ENCODE results near the gene STK32B. TPM values are rescaled to one million over a fixed set of nuclear protein-coding genes. Genes with fewer than 3 reads are reported as not detected.

The STK32B gene
- polyA plus RNA-seq, 4 donors = 0.27 to 0.75 (median 0.58) TPM; not detected in 1

- WGBS, 3 donors = 63 to 77% (median 64%) methylated on average over 7 of the region's 7 CpGs
- no peaks in the 10 kb centered on the region for H3K36me3 ChIP-seq (ENCODE audit: control insufficient read depth in 3 of 3, insufficient read depth in 2 of 3, low read depth in 1 of 3, low read length in 3 of 3)
- no peak overlapping the region for H3K4me3 ChIP-seq (ENCODE audit: low read depth in 1 of 3, low read length in 3 of 3)
- H3K27ac ChIP-seq (ENCODE audit: low read depth in 1 of 3, low read length in 2 of 3) = no peak overlapping the region
- DNase-seq (no peak), FAIRE-seq (no peak)
- H3K9me3 ChIP-seq (ENCODE audit: control insufficient read depth in 2 of 2, insufficient read depth in 1 of 2, low read depth in 1 of 2, low read length in 1 of 2) = no peaks in the 10 kb centered on the region
- H3K27me3 ChIP-seq (ENCODE audit: control insufficient read depth in 3 of 3, insufficient read depth in 3 of 3, low read length in 3 of 3) = no peaks in the 10 kb centered on the region
- H3K4me1 ChIP-seq (ENCODE audit: control insufficient read depth in 3 of 3, insufficient read depth in 2 of 3, low read depth in 1 of 3, low read length in 2 of 3) = no peaks in the 10 kb centered on the region
Observed at GRCh38 chr4:5198656-5199541, 147.6 kb downstream of the STK32B start.

GRCh38 chr4:5199912-5200311 lies 148.6 kb downstream of the STK32B start:
- DNase-seq (no peak), FAIRE-seq (no peak)
- Histone ChIP-seq H3K4me1 (ENCODE audit: control insufficient read depth in 3 of 3, insufficient read depth in 2 of 3, low read depth in 1 of 3, low read length in 2 of 3) (no peaks in the 10 kb centered on the region), H3K27ac (ENCODE audit: low read depth in 1 of 3, low read length in 2 of 3) (no peak overlapping the region), H3K36me3 (ENCODE audit: control insufficient read depth in 3 of 3, insufficient read depth in 2 of 3, low read depth in 1 of 3, low read length in 3 of 3) (no peaks in the 10 kb centered on the region), H3K4me3 (ENCODE audit: low read depth in 1 of 3, low read length in 3 of 3) (no peak overlapping the region), H3K9me3 (ENCODE audit: control insufficient read depth in 2 of 2, insufficient read depth in 1 of 2, low read depth in 1 of 2, low read length in 1 of 2) (no peaks in the 10 kb centered on the region), H3K27me3 (ENCODE audit: control insufficient read depth in 3 of 3, insufficient read depth in 3 of 3, low read length in 3 of 3) (no peaks in the 10 kb centered on the region)
- 57 to 65% (median 62%) methylated on average over 2 of the region's 2 CpGs for whole genome bisulfite sequencing, 3 donors

GRCh38 chr4:5200513-5200912 lies 149.2 kb downstream of the STK32B start:
- FAIRE-seq (no peak), DNase-seq (no peak)
- Histone ChIP-seq H3K36me3 (ENCODE audit: control insufficient read depth in 3 of 3, insufficient read depth in 2 of 3, low read depth in 1 of 3, low read length in 3 of 3) (no peaks in the 10 kb centered on the region), H3K27ac (ENCODE audit: low read depth in 1 of 3, low read length in 2 of 3) (no peak overlapping the region), H3K27me3 (ENCODE audit: control insufficient read depth in 3 of 3, insufficient read depth in 3 of 3, low read length in 3 of 3) (no peaks in the 10 kb centered on the region), H3K9me3 (ENCODE audit: control insufficient read depth in 2 of 2, insufficient read depth in 1 of 2, low read depth in 1 of 2, low read length in 1 of 2) (no peaks in the 10 kb centered on the region), H3K4me1 (ENCODE audit: control insufficient read depth in 3 of 3, insufficient read depth in 2 of 3, low read depth in 1 of 3, low read length in 2 of 3) (no peaks in the 10 kb centered on the region), H3K4me3 (ENCODE audit: low read depth in 1 of 3, low read length in 3 of 3) (no peak overlapping the region)
- 74 to 88% (median 79%) methylated on average over 3 of the region's 3 CpGs for WGBS, 3 donors

- Histone ChIP-seq H3K4me1 (ENCODE audit: control insufficient read depth in 3 of 3, insufficient read depth in 2 of 3, low read depth in 1 of 3, low read length in 2 of 3) (no peaks in the 10 kb centered on the region), H3K9me3 (ENCODE audit: control insufficient read depth in 2 of 2, insufficient read depth in 1 of 2, low read depth in 1 of 2, low read length in 1 of 2) (no peaks in the 10 kb centered on the region), H3K4me3 (ENCODE audit: low read depth in 1 of 3, low read length in 3 of 3) (no peak overlapping the region), H3K36me3 (ENCODE audit: control insufficient read depth in 3 of 3, insufficient read depth in 2 of 3, low read depth in 1 of 3, low read length in 3 of 3) (no peaks in the 10 kb centered on the region), H3K27me3 (ENCODE audit: control insufficient read depth in 3 of 3, insufficient read depth in 3 of 3, low read length in 3 of 3) (no peaks in the 10 kb centered on the region), H3K27ac (ENCODE audit: low read depth in 1 of 3, low read length in 2 of 3) (no peak overlapping the region)
- DNase-seq (no peak), FAIRE-seq (no peak)
- WGBS, 3 donors = 71 to 77% (median 73%) methylated on average over 7 of the region's 7 CpGs
Observed at GRCh38 chr4:5203309-5203992, 152.2 kb downstream of the STK32B start.

- no peak for DNase-seq
- FAIRE-seq = no peak
- H3K4me3 ChIP-seq (ENCODE audit: low read depth in 1 of 3, low read length in 3 of 3) = no peak overlapping the region
- no peaks in the 10 kb centered on the region for H3K4me1 ChIP-seq (ENCODE audit: control insufficient read depth in 3 of 3, insufficient read depth in 2 of 3, low read depth in 1 of 3, low read length in 2 of 3)
- H3K27ac ChIP-seq (ENCODE audit: low read depth in 1 of 3, low read length in 2 of 3) = no peak overlapping the region
- no peaks in the 10 kb centered on the region for H3K9me3 ChIP-seq (ENCODE audit: control insufficient read depth in 2 of 2, insufficient read depth in 1 of 2, low read depth in 1 of 2, low read length in 1 of 2)
- WGBS, 3 donors = 76 to 77% (median 77%) methylated on average over 3 of the region's 3 CpGs
- H3K27me3 ChIP-seq (ENCODE audit: control insufficient read depth in 3 of 3, insufficient read depth in 3 of 3, low read length in 3 of 3) = no peaks in the 10 kb centered on the region
- no peaks in the 10 kb centered on the region for H3K36me3 ChIP-seq (ENCODE audit: control insufficient read depth in 3 of 3, insufficient read depth in 2 of 3, low read depth in 1 of 3, low read length in 3 of 3)
Observed at GRCh38 chr4:5203993-5204310, 152.7 kb downstream of the STK32B start.

GRCh38 chr4:5204781-5205180 lies 153.5 kb downstream of the STK32B start:
- no peaks in the 10 kb centered on the region for H3K27me3 ChIP-seq (ENCODE audit: control insufficient read depth in 3 of 3, insufficient read depth in 3 of 3, low read length in 3 of 3)
- H3K4me1 ChIP-seq (ENCODE audit: control insufficient read depth in 3 of 3, insufficient read depth in 2 of 3, low read depth in 1 of 3, low read length in 2 of 3) = no peaks in the 10 kb centered on the region
- DNase-seq (no peak), FAIRE-seq (no peak)
- no peak overlapping the region for H3K4me3 ChIP-seq (ENCODE audit: low read depth in 1 of 3, low read length in 3 of 3)
- no peaks in the 10 kb centered on the region for H3K36me3 ChIP-seq (ENCODE audit: control insufficient read depth in 3 of 3, insufficient read depth in 2 of 3, low read depth in 1 of 3, low read length in 3 of 3)
- H3K9me3 ChIP-seq (ENCODE audit: control insufficient read depth in 2 of 2, insufficient read depth in 1 of 2, low read depth in 1 of 2, low read length in 1 of 2) = no peaks in the 10 kb centered on the region
- no peak overlapping the region for H3K27ac ChIP-seq (ENCODE audit: low read depth in 1 of 3, low read length in 2 of 3)
- WGBS, 3 donors = 23 to 49% (median 26%) methylated on average over 2 of the region's 2 CpGs

- H3K27me3 ChIP-seq (ENCODE audit: control insufficient read depth in 3 of 3, insufficient read depth in 3 of 3, low read length in 3 of 3) = no peaks in the 10 kb centered on the region
- FAIRE-seq (no peak), DNase-seq (no peak)
- H3K27ac ChIP-seq (ENCODE audit: low read depth in 1 of 3, low read length in 2 of 3) = no peak overlapping the region
- no peak overlapping the region for H3K4me3 ChIP-seq (ENCODE audit: low read depth in 1 of 3, low read length in 3 of 3)
- H3K9me3 ChIP-seq (ENCODE audit: control insufficient read depth in 2 of 2, insufficient read depth in 1 of 2, low read depth in 1 of 2, low read length in 1 of 2) = no peaks in the 10 kb centered on the region
- no peaks in the 10 kb centered on the region for H3K4me1 ChIP-seq (ENCODE audit: control insufficient read depth in 3 of 3, insufficient read depth in 2 of 3, low read depth in 1 of 3, low read length in 2 of 3)
- 73 to 75% (median 74%) methylated on average over 9 of the region's 9 CpGs for WGBS, 3 donors
- no peaks in the 10 kb centered on the region for H3K36me3 ChIP-seq (ENCODE audit: control insufficient read depth in 3 of 3, insufficient read depth in 2 of 3, low read depth in 1 of 3, low read length in 3 of 3)
Observed at GRCh38 chr4:5206016-5206790, 154.9 kb downstream of the STK32B start.

- Histone ChIP-seq H3K9me3 (ENCODE audit: control insufficient read depth in 2 of 2, insufficient read depth in 1 of 2, low read depth in 1 of 2, low read length in 1 of 2) (no peaks in the 10 kb centered on the region), H3K4me1 (ENCODE audit: control insufficient read depth in 3 of 3, insufficient read depth in 2 of 3, low read depth in 1 of 3, low read length in 2 of 3) (no peaks in the 10 kb centered on the region), H3K36me3 (ENCODE audit: control insufficient read depth in 3 of 3, insufficient read depth in 2 of 3, low read depth in 1 of 3, low read length in 3 of 3) (no peaks in the 10 kb centered on the region), H3K27me3 (ENCODE audit: control insufficient read depth in 3 of 3, insufficient read depth in 3 of 3, low read length in 3 of 3) (no peaks in the 10 kb centered on the region), H3K4me3 (ENCODE audit: low read depth in 1 of 3, low read length in 3 of 3) (no peak overlapping the region), H3K27ac (ENCODE audit: low read depth in 1 of 3, low read length in 2 of 3) (no peak overlapping the region)
- no peak for FAIRE-seq
- WGBS, 3 donors = 87 to 97% (median 93%) methylated on average over 1 of the region's 1 CpG
- no peak for DNase-seq
Observed at GRCh38 chr4:5209862-5210261, 158.6 kb downstream of the STK32B start.
